Left hindlimb (tissue), 1 donor: Measurements from ENCODE around the gene TMA16.
"Not testable (repeated sequence)": the region's sequence is repeated elsewhere in the genome, so short reads cannot be mapped to it uniquely, and the experiment has no call there.

Source experiments
- DNase-seq: peaks from one replicate; pipeline ENCODE4 v3.0.0-alpha.2; 2018

Gene TMA16

DNA sequence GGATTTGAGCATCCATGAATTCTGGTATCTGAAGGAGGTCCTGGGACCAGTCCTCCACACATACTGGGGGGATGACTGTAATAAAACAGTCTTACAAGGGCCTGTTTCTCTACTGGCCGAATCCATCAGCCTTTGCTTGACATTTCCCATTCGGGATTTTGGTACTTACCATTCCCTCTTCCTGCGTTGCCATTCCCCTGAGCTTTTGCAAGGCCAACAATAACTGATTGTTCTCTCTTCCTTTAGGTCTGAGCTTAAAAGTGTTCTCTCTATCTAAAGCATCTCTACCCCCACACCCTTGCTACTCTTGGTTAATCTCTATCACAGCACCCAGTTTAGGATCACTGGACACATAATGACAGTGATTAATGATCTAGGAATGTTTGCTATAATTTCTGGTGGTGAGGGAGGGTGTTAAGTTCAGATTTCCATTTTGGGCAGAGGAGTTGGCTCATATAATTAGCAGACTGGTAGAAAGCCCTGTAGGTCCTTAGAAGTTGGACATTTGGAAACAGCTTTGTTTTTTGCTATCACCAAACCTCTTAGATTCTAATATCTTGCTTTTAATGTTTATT lies 29.4 kb downstream of the TMA16 start:
- DNase-seq = no peak

DNA sequence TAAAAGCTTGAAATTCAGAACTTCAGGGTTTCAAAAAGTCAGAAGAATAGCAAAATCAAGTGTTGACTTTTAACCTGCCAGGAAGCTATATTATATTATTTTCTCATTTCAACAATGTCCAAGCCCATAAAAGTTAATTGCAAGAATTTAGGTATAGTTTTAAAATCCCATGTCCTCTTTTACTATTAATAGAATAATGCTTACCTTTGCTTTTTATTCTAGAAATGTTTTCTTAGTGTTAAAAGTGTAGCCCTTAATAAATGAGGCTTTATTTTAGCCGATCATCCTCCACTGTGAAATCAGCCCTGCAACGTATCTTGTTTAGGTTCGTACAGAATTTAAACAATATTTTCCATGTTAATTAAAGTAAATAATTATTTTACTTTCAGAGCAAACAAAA lies 31.5 kb downstream of the TMA16 start:
- DNase-seq = no peak

DNA sequence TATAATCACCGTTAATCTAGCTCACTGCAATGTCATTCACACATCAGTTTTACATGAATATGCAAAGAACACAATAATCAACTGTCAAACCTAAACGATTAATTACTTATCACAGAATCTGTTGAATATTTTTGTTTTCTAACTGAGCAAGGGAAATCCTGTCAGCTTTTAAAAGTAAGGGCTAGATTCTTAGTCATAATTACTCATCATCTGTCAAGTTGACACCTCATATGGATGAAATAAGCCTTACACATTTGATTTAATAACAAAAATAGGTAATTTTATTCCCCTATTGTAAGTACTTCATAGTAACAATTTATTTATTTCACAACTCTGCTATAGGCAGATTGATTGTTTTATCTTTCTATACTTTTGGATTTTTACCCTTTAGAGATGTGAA lies 32.7 kb downstream of the TMA16 start:
- no peak for DNase-seq

DNA sequence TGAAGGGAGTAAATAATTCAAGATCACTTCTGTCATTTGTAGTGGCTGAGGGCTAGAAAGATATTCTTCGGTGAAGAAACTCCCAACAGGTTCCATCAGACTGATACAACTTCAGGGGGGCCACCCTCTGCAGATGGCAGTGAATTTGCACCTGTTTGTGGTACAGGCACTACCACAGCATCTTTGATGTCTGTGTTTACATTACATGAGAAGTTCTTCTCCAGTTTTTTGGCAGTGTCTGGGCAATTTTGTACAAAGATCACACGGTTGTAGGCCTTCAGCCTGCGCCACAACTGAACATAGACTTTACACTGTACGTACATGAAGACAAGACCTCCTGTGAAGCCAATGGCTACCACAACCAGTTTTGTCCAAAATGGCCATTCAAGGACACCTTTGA lies 34.2 kb downstream of the TMA16 start:
- DNase-seq = no peak

DNA sequence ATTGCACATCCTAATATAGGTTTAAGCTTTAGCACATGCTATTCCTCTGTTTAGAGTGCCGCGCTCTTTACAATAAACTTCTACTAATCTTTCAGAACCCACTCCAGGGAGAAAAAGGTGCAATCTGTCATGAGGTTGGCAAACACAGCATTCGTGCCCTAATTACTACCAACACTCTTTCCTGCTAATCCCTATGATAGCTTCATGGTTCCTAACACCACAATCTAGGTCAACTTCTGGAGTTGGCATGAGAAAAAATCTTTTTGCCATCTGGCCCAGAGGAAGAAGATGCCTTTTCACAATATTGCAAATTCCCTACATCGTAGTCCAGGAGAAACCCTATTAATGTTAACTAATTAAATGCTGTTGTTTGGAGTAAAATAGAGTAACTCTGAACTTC lies 39.6 kb downstream of the TMA16 start:
- DNase-seq = no peak

DNA sequence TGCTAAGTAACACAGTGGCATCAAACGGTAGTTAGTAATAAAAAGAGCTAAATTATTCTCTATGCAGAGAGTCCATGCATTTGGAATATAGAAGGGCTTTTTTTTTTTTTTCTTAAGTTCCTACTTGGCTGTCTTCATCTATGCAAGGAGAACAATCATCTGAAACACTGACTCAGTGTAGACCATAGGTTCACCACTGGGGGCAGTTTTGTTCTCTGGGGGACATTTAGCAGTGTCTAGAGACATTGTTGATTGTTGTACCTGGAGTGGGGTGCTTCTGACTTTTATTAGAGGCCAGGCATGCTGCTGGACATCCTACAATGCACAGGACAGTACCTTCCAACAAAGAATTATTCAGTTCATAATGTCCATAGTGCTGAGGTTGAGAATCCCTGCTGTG lies 41.2 kb downstream of the TMA16 start:
- no peak for DNase-seq

DNA sequence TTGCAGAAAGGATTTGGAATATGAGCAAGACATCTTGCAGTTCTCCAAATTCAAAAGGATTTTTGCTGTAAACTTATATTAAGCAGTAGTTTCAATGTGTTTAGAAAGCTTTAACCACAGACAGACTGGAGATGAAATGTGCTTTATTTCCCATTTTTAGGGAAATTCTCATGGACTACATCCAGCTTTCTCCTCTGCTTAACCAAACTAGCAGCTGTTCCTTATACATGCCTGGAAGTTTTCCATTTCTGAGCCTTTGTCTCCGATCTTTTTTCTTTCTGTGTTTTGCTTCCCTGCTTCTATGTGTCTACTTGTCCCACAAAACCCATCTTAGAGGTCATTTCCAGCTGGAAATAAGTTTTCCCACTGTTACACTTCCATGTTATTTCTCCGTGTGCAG lies 41.6 kb downstream of the TMA16 start:
- no peak for DNase-seq

DNA sequence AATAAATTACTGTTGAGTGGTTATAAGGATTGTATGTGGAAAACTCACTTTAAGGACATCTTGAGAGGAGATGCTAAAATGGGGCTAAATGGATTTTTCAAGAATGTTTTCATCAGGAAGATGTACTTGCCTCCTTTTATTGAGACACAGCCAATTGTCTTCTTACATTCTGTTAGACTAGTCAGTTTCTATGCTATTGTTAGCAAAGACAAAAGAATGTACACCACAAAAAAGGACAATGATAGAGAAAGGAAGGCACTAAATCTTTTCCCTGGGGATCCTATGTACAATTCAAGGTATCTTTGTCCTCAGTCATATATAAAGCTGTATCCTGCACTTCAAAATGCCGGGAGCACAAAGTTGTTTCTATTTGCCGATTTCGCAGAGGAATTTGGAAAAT lies 42.6 kb downstream of the TMA16 start:
- no peak for DNase-seq

DNA sequence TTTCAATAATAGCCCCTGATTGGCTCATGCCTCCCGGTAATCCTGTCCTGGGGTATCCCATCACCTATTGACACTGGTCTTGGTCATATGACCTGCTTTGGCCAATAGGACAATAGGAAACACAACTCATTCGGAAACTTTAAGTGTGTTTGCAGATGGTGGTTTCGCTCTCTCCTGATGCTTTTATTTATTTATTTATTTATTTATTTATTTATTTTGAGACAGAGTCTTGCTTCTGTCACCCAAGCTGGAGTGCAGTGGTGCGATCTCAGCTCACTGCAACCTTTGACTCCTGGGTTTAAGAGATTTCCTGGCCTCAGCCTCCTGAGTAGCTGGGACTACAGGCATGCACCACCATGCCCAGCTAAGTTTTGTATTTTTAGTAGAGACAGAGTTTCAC lies 44.3 kb downstream of the TMA16 start:
- DNase-seq = not testable (repeated sequence)

DNA sequence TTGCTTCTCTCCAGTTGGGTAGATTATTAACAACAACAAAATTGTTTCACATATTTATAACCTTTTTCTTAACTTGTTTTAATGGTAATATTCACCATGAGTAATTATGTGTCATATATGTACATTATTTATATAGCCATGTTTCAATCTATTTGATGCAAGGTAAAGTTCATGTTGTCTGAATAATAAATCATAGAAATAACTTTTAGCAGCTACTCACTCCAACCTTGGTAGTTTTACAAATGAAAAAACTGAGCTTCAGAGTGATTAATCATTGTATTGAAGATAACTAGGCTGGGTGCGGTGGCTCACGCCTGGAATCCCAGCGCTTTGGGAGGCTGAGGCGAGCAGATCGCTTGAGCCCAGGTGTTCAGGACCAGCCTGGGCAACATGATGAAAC lies 46.0 kb downstream of the TMA16 start:
- DNase-seq = no peak

DNA sequence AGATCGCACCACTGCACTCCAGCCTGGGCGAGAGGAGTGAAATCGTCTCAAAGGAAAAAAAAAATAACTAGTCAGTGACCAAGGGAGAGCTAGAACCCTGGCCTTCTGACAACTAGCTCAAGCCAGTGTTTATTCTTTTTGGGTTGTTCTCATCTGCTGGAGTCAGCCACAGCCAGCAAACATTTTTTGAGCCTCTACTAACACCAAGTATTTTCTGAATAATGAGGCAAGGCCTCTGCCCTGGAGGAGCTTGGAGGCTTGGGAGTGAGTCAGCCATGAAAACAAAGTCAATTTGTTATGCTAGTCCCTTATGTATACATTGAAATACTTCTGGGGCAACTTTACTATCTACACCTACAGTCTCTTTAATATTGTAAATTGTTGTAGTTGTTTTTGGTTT lies 46.5 kb downstream of the TMA16 start:
- DNase-seq = no peak

DNA sequence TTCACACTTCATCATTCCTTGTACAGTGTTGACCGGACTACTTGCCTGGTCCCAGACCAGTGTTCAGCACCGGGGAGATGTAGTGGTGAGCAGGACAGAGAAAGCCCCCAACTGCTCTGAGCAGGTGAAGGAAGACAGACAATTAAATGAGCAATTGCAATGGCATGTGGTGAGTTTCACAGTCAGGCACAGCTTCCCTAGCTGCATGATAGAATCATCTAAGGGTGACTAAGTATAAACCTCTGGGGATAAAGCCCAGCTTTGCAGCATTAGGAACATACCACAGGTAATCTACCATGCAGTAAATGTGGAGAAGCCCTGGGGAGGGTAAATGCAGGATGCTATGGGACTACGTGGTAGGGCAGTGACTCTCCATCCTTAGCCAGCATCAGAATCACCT lies 47.8 kb downstream of the TMA16 start:
- DNase-seq = no peak

DNA sequence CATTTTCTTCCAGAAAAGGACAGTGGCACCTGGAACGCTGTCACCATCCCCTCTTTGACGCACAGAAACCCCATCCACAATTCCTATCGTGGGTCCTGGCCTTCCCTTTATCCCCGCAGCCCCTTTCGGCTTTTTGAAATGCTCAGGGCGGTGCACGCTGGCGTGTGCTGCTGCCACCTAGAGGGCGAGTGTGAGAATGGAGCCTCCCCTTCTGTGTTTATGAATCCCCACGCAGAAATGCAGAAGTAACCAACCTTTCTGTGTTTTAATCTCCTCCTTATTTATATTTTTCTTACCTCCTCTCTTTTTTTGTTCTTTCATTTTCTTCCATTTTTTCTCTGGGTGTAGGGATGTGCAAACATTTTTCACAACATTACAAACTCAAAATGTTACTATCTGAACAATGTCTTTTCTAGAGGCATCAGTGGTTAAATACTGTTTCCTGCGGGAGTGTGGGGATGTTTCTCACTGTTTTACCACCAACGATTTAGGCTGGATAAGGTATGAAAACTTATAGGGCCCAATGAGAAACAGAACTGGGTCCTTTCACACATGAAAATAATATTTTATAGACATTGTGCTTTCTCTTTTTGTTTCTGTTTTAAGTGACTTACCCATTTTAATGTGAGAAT lies 50.0 kb downstream of the TMA16 start:
- peak; percentile 53 for DNase-seq

DNA sequence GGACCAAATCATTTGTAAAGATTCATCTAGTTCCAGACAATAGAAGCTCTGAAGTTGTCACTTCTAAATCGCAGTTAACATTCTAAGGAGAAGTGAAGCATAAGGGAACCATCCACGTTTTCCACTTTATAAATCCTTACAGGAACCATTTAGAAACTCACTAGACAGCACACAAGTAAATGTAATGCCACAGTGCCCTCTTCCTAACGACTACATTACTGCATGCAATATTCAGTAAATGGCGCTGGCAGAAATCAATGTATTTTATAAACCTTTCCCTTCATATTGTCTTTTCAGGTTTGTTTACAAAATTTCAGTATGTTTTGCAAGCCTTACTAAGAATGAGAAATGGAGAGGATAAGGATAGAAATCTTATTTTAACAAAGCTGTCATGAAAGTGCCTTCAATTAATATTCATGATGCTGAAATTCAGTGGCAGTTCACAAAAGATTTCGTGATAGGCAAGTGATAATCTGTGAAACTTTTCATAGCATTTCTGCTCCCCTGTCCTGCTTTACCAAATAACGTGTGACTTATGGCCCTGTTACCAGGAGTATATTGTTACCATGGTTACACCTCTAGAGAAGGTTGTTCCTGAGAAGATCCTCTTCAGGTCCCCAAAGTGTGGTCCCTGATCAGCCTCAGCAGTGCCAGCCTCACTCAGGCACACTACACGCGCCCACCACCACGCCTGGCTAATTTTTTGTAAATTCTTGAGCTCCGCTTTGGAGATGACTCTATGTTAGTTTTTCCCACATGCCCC lies 54.2 kb downstream of the TMA16 start:
- no peak for DNase-seq

DNA sequence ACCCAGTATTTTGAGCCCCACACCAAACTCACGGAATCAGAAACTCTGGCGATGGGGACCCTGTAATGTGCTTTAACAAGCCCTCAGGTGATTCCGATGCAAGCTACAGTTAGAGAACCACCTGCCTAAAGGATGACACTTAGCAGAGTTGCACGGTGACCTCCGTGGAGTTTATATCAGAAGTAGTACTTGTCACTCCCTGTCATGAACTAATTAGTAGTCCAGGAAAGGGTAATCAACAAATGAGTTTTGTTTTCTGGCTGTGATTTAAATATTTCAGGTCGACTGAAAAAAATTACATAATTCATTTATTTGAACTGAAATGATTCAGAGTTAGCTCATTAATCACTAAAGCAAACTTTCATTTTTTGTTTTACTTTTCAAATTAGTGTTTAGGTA lies 56.4 kb downstream of the TMA16 start:
- no peak for DNase-seq

DNA sequence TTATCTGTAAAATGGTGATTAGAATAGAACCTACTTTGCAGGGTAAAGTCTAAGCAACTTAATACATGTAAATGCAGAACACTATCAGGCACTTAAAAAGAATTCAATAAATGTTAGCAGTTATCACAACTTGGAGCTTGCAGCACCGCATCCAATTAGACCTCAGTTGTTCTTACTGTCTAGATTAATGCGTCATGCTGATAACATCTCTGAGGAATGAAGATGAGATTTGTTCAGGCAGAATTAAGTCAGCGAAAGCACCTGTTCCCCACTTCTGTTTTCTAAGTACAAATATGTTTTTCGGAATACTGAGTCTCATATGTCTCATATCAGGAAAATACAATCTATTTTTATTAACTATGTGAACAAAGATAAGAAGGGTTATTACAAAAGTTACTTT lies 58.7 kb downstream of the TMA16 start:
- no peak for DNase-seq

DNA sequence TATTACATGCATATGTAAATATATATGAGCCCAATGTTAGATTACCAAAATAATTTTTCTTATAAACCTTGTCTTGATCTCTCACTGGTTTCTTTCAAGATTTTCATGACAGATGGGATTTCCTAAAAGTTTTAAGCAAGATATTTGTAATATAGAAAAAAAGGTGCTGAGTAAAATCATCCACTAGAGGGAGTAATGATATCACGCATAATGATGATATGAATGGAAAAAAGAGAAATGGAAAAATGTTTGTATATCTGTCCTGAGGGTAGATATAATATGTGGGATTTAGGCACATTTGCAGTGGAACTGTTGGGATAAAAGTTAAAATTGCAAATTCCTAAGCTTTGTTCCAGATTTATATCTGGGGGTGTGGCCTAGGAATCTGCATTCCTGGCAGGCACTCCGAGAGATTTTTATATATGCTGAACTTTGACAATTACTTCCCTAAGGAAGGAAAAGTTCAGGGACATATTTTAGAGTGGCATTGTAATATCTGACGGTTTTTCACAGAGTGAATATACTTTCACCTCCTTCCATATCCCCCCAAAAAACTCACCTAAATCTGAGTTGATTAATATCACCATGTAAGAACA lies 60.5 kb downstream of the TMA16 start:
- DNase-seq = no peak

DNA sequence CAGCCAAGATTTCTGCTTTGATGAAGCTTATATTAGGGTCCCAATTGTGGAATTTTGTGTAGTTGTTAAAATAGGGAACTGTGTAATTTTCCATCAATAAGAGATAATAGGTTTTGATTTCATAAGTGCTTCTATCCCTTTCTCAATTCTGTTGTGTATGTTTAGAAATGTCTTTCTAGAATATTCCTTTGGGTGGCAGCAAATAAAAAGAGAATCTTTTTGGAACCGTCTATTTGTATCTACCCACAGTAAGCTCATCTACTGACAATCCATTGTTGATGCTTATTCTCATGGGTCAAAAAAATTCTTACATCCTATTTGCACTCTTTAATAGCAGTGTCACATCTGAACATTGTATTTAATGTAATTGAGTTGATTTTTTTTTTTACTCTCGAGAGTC lies 61.7 kb downstream of the TMA16 start:
- DNase-seq = no peak

DNA sequence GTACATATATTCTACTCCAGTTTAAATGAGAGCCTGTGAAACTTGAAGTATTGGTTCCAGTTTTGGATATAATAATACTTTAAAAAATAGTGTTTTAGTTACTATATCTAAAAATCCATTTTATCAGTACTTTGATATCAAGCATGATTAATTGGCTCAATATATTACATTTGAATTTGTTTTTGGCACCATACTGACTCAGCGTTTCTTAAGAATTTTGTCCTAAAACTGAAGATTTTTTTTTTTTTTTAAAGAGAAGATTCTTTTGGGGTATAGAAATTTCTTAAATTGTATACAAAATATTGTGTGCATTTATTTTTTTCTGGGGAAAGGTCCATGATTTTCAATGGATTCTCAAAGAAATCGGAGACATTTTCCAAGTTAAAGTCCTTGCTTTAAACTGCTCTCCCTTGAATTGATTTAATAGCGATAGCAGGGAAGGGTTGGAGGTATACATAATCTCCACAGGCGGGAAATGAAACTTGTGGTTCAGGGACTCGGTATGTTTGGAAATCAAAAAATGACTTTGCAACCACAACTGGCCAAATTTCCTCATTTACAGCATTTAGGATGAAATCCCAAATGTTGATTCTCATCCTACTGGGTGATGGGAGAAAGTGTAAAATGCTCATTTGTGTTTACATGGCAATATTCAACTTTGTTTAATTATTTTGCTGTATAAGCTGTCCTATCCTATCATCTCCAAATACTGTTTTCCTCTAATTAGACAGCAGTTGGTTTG lies 62.3 kb downstream of the TMA16 start:
- no peak for DNase-seq

DNA sequence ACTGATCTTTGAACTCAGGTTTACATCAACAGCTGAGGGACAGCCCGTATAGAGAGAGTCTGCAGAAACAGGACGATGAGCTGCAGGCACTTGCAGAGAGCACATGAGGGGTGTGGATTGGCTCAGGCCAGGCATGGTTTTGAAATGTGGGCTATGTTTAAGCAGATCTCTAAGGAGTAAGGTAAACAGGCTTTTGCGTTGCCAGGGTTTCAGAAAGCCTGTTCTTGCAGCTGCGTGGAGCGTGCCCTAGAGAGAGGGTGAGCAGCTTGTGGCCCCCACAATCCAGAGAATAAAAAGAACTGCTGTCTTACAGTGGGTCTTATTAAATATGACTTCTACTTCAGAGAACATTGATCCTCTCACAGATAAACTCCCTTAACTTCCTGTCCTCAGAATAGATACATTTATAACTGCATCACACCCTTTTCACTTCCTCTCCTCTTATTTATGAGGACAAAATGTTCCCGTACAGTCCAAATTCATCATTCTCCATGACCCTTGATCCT lies 64.1 kb downstream of the TMA16 start:
- DNase-seq = no peak

DNA sequence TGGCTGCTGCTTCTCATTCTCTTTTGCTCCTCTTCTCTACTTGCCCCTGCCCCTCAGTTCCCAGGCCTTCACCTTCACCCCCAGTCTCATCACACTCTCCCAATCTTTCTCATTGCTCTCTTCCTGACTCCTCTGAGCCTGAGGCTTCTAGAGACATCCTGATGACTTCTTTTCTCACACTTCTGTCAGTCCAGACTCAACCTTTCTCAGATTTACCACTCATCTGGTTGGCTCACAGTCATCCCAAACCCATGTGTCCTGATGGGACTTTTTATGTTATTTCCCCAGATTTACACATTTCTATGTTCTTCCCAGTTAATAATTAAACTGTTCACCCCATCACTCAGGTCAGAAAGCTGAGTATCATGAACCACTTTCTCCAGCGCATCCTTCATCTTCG lies 68.0 kb downstream of the TMA16 start:
- no peak for DNase-seq

DNA sequence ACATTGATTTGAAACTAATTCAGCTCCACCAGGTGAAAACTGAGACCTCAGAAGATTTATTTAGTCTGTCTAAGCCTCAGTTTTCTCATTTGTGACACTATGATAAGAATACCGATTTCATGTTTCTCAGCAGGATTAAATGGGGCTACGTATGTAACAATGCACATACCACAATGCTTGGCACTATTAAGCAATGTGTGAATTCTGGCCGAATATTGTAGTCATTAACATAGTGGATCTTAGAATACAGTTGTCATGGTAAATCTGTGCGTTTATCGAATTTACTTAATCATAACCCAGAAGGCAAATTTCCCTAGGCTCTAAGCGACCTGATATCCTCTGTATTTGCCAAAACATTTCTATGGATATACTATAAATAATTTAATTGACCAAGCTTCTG lies 69.1 kb downstream of the TMA16 start:
- DNase-seq = no peak

DNA sequence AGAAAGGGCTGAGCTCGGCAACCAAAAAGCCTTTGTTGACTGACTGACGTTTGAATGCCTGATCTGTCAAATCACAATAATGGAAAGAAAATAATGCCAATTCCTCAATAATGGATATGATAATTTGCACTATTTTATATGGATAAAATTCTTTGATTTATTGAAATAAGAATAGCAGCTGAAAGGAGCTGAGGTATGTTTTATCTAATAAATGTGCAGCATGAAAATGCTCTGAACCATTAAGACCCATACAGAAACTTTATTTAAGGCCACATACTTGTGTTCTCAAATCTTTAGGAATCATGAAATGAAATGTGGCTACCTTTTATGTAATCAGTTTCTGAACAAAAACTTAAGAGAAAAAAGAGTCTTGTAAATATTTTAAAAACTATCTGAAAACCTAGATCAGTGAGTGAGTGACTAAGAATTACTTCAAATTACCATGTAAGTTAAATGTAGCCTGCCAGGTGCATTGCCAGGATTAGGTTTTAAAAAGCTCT lies 69.8 kb downstream of the TMA16 start:
- no peak for DNase-seq
